GM12892 (cell line): ENCODE measurements around the gene WDR75.

Experiments
- POLR2A ChIP-seq: IDR thresholded peaks from 2 replicates; pipeline ENCODE4 v1.6.1; 2011; ENCODE audit warnings: low read depth, low read length, control low read depth
- POLR2AphosphoS5 ChIP-seq: IDR thresholded peaks from 2 replicates; pipeline ENCODE4 v1.6.1; 2011; ENCODE audit warnings: low read depth, low read length, control low read depth
- TAF1 ChIP-seq: IDR thresholded peaks from 2 replicates; pipeline ENCODE4 v1.6.1; 2011; ENCODE audit warnings: low read depth, mild to moderate bottlenecking, control low read depth, low read length, borderline replicate concordance

DNA sequence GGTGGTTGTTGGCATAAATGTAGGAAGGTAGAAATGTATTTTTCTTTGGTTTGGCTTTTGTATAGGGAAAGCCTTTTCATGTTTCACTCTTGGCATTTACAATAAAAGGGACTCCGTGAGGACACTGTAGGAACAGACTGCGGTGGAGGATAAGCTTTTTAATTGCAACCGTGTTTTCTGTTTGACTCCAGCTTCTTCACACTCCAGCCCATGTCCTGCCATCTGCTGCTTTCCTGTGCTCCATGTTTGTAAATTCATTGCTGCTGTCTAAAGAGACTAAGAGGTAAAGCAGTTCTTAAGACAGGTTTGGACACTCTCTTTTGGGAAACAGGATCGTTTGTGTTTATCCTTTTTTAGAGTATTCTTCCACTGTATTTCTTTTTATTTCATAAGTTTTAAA, 33.3 kb downstream of the WDR75 start:
- TF ChIP-seq POLR2A: no peak
- TF ChIP-seq POLR2AphosphoS5: no peak
- TF ChIP-seq TAF1: no peak
